IMR-90 (cell line): ENCODE results near the gene OTUD7B.

Source experiments
- BHLHE40 ChIP-seq: fragments of 150-350 bp; IDR thresholded peaks from 2 replicates; pipeline ENCODE4 v1.6.1; 2016; ENCODE audit warnings: mild to moderate bottlenecking, low read depth, low read length
- CEBPB ChIP-seq: IDR thresholded peaks from 2 replicates; pipeline ENCODE4 v1.6.1; 2012; ENCODE audit warnings: low read depth, low read length, improper control_type of control experiment
- CHD1 ChIP-seq: IDR thresholded peaks from 2 replicates; pipeline ENCODE4 v1.6.1; 2012; ENCODE audit warnings: low read depth, low read length, improper control_type of control experiment
- ELK1 ChIP-seq: fragments of 150-350 bp; IDR thresholded peaks from 2 replicates; pipeline ENCODE4 v1.6.1; 2016; ENCODE audit warnings: low read depth, mild to moderate bottlenecking, low read length, moderate library complexity, borderline replicate concordance
- MAFK ChIP-seq: IDR thresholded peaks from 2 replicates; pipeline ENCODE4 v1.6.1; 2012; ENCODE audit warnings: low read depth, low read length, improper control_type of control experiment
- MXI1 ChIP-seq: IDR thresholded peaks from 2 replicates; pipeline ENCODE4 v1.6.1; 2012; ENCODE audit warnings: low read depth, mild to moderate bottlenecking, low read length, moderate library complexity, borderline replicate concordance
- NFE2L2 ChIP-seq: fragments of 150-350 bp; IDR thresholded peaks from 2 replicates; pipeline ENCODE4 v1.6.1; 2016; ENCODE audit warnings: low read depth, mild to moderate bottlenecking, low read length
- POLR2A ChIP-seq: IDR thresholded peaks from 2 replicates; pipeline ENCODE4 v1.6.1; 2012; ENCODE audit warnings: mild to moderate bottlenecking, low read depth, low read length
- RAD21 ChIP-seq: IDR thresholded peaks from 2 replicates; pipeline ENCODE4 v1.6.1; 2012; ENCODE audit warnings: low read length, improper control_type of control experiment
- RCOR1 ChIP-seq: IDR thresholded peaks from 2 replicates; pipeline ENCODE4 v1.6.1; 2012; ENCODE audit warnings: mild to moderate bottlenecking, low read length, improper control_type of control experiment; ENCODE audit not compliant: insufficient replicate concordance
- RFX5 ChIP-seq: IDR thresholded peaks from 2 replicates; pipeline ENCODE4 v1.8.0; 2012; ENCODE audit warnings: low read depth, mild to moderate bottlenecking, low read length, moderate library complexity
- SMC3 ChIP-seq: fragments of 150-350 bp; IDR thresholded peaks from 2 replicates; pipeline ENCODE4 v1.6.1; 2016; ENCODE audit warnings: low read depth, mild to moderate bottlenecking, antibody characterized with exemption, low read length, moderate library complexity
- TF ChIP-seq, protein P1 (sequence below): conservative IDR thresholded peaks from 2 replicates; pipeline ENCODE4 v1.5.1; 2012; ENCODE audit warnings: mild to moderate bottlenecking, low read depth, low read length, improper control_type of control experiment
- TF ChIP-seq, protein P2 (sequence below): fragments of 150-350 bp; IDR thresholded peaks from 2 replicates; pipeline ENCODE4 v1.6.1; 2017; ENCODE audit warnings: mild to moderate bottlenecking, antibody characterized with exemption, low read length, low read depth

GRCh38 chr1:149942207-149942606 is 68.3 kb downstream of the OTUD7B start:
- TF ChIP-seq POLR2A (no peak), MXI1 (no peak), RAD21 (peak; percentile 27; the same call in 1 of the 2 replicates), RCOR1 (no peak), ELK1 (no peak), BHLHE40 (no peak), SMC3 (0 out of 2 replicates have a peak, but pooled peaks have one; percentile 6), CEBPB (no peak), NFE2L2 (no peak), RFX5 (no peak), MAFK (no peak), CHD1 (no peak)
- TF ChIP-seq, protein P1, sequence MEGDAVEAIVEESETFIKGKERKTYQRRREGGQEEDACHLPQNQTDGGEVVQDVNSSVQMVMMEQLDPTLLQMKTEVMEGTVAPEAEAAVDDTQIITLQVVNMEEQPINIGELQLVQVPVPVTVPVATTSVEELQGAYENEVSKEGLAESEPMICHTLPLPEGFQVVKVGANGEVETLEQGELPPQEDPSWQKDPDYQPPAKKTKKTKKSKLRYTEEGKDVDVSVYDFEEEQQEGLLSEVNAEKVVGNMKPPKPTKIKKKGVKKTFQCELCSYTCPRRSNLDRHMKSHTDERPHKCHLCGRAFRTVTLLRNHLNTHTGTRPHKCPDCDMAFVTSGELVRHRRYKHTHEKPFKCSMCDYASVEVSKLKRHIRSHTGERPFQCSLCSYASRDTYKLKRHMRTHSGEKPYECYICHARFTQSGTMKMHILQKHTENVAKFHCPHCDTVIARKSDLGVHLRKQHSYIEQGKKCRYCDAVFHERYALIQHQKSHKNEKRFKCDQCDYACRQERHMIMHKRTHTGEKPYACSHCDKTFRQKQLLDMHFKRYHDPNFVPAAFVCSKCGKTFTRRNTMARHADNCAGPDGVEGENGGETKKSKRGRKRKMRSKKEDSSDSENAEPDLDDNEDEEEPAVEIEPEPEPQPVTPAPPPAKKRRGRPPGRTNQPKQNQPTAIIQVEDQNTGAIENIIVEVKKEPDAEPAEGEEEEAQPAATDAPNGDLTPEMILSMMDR, result peak; percentile 35
- TF ChIP-seq, protein P2, sequence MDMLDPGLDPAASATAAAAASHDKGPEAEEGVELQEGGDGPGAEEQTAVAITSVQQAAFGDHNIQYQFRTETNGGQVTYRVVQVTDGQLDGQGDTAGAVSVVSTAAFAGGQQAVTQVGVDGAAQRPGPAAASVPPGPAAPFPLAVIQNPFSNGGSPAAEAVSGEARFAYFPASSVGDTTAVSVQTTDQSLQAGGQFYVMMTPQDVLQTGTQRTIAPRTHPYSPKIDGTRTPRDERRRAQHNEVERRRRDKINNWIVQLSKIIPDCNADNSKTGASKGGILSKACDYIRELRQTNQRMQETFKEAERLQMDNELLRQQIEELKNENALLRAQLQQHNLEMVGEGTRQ, result no peak
